Ovary (tissue), 9 donors: Measurements from ENCODE around the gene UNC93B1. TPM values are rescaled to one million over a fixed set of nuclear protein-coding genes. Genes with fewer than 3 reads are reported as not detected.

ENCODE experiments used
- DNase-seq, 5 donors: peaks; one replicate each; pipeline ENCODE4 v3.0.0-alpha.2; 2019 to 2020
- H3K27ac ChIP-seq, 2 donors: fragments of 200-600 bp; one replicate each; pipeline versions ENCODE4 v1.5.1 to v1.8.0; 2019 to 2022
- H3K27me3 ChIP-seq: fragments of 200-600 bp; one replicate; pipeline ENCODE4 v1.8.0; 2022
- H3K36me3 ChIP-seq: fragments of 200-600 bp; sonication (generic); one replicate; pipeline ENCODE4 v1.5.1; 2019
- H3K4me1 ChIP-seq: one replicate; pipeline ENCODE4 v1.8.1; 2013; ENCODE audit warnings: mild to moderate bottlenecking, moderate library complexity; ENCODE audit not compliant: insufficient read depth
- H3K4me3 ChIP-seq: fragments of 200-600 bp; sonication (generic); one replicate; pipeline ENCODE4 v1.5.1; 2017
- H3K9me3 ChIP-seq, 2 donors: fragments of 200-600 bp in 1 of 2; sonication (generic) in 1 of 2; one replicate each; pipeline versions ENCODE4 v1.5.1 to v1.8.1; 2013 to 2019; ENCODE audit warnings: mild to moderate bottlenecking in 1 of 2, moderate library complexity in 1 of 2
- EP300 ChIP-seq: sonication (generic); formaldehyde crosslinking; IDR thresholded peaks from one replicate; pipeline ENCODE4 v1.6.1; 2017; ENCODE audit warnings: antibody characterized with exemption
- POLR2A ChIP-seq: fragments of 450-650 bp; IDR thresholded peaks from one replicate; pipeline ENCODE4 v1.6.1; 2017; ENCODE audit warnings: antibody characterized with exemption, mild to moderate bottlenecking, moderate library complexity
- WGBS, 3 donors: extraction: QIAGEN DNeasy Blood & Tissue Kit in 1 of 3; methylation state at CpG; one replicate each; pipeline versions ENCODE4 v1.1.5 to v1.1.7; 2013 to 2017; 5-methylcytosine and 5-hydroxymethylcytosine counted together
- intact Hi-C, 4 donors: fragments of 100-400 bp; cut with DNase I; formaldehyde crosslinking; loops; one replicate each; pipeline versions ENCODE4 v1.11.0 to v1.15.1; 2022 to 2023
- polyA plus RNA-seq, 2 donors: library from polyadenylated mRNA; stranded (reverse); fragments of 200-250 nt in 1 of 2; fragments of 350-450 nt in 1 of 2; fragmentation: Illumina TruSeq in 1 of 2; extraction: RNeasy Lipid Tissue Mini Kit (QIAGEN cat#74804) in 1 of 2; gene quantifications; one replicate each; pipeline ENCODE4 v1.2.3, GENCODE V29; 2013 to 2014
- total RNA-seq, 7 donors: library from RNA; depleted of rRNA in 2 of 7; stranded (reverse); fragments of >200 nt in 2 of 7; fragmentation: NEBNext Ultra II Directional in 3 of 7; extraction: Animal tissue kit (Norgen Biotek cat#: 25700) in 3 of 7; gene quantifications; one replicate each; pipeline versions ENCODE4 v1.1.0 to v1.2.4, GENCODE V29; 2016 to 2023
- TF ChIP-seq, protein P1 (sequence below), 3 donors: fragments of 450-650 bp in 2 of 3; fragments of 200-600 bp in 1 of 3; IDR thresholded peaks; one replicate each; pipeline versions ENCODE4 v1.5.1 to v1.8.0; 2016 to 2022; ENCODE audit warnings: antibody characterized with exemption in 3 of 3, mild to moderate bottlenecking in 1 of 3
- donor health status: DM: no; HTN: no; CAD: no; lungs with moderate emphysema.
- donor health status: DM: no; HTN: no; CAD: no.
- donor health status: Bipolar disorder and iron deficiency.
- donor health status: DM: yes; HTN: yes; CAD: no.
- donor health status: DM: no; HTN: no; CAD: no.
- donor health status: DM: yes; HTN: yes; CAD: no.

UNC93B1 gene
- total and polyA plus RNA-seq, 9 donors, result 9.0 to 39.6 (median 12.0) TPM

DNA sequence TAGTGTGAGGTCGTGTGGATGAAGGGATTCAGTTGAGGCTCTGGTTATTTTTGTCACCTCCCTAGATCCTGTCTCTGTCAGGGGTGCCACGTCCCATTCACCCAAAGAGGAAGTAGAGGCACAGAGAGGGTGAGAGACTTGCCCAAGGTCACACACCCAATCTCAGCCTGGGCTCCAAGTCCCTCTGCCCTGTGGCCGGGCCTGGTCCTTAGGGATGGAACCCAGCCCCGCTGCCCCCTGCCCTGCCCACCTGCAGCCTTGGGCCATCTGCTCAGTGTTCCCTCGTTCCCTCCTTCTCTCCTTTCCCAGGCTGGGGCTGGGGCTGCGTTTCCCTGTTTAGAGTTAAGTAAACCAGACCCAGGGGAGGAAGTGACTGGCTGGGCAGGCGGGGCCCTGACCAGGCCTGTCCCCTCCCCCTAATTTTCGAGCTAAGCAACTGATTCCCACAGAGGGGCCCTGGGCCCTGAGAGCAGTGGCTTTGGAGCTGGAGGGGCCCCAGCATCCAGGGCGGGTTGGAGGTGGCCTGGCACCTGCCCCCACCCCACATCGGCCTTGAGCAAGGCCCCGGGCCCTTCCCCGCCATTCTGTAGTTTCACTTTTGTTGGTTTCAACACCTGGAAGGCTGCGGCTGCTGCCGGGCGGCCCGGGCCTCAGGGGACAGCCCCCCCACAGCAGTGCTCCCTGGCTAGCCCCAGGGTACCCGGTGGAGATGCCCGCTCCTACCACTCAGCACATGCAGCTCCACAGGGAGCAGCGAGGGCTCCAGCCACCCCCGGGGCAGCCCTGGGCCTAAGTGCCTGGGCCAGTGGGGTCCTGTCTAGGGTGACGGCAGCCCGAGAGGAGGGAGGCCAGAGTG, 36.4 kb upstream of the UNC93B1 start:
- peak; percentile 61 to 73 (median 70) for DNase-seq

DNA sequence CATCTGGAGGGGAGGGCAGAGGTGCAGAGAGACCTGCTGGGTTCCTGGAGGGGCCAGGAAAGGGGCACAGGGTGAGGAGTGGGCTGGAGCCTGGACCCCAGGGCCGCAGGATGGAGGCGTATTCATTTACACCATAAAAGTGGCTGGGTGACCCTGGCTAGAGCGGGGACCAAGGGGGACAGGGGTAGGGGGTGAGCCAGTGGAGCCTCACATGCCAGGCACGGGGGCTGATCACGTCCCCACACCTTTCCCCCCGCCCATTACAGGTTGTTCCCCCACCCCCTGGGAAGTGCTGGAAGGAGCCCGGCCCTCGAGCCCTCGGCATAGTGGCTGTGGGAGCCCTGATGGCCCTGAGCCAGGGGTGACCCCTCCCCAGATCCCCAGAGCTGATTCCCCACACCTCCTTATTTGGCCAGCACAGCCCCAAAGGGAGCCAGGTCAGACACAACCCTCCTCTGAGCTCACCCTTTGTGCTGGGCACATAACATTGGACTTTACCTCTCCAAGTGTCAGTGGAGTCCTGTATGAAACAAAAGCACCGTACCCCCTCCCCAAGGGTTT, 35.7 kb upstream of the UNC93B1 start:
- intact Hi-C loops, result loop anchor here (5.0 to 10.0 kb wide), 5 partner anchors 55 to 165 kb away; partner anchors contain the start of gene CHKA (in 1 of the 4)
- H3K4me1 ChIP-seq, result peaks cover 14% of the 10 kb centered on the region

More for the DNA sequence above, 36.4 kb upstream of the UNC93B1 start:
- no peaks in the 10 kb centered on the region for H3K27me3 ChIP-seq
- 10 to 12% (median 11%) methylated on average over 17 to 22 of the region's 22 CpGs for WGBS, 3 donors
- TF ChIP-seq POLR2A, result peak; percentile 12
- TF ChIP-seq, protein P1, sequence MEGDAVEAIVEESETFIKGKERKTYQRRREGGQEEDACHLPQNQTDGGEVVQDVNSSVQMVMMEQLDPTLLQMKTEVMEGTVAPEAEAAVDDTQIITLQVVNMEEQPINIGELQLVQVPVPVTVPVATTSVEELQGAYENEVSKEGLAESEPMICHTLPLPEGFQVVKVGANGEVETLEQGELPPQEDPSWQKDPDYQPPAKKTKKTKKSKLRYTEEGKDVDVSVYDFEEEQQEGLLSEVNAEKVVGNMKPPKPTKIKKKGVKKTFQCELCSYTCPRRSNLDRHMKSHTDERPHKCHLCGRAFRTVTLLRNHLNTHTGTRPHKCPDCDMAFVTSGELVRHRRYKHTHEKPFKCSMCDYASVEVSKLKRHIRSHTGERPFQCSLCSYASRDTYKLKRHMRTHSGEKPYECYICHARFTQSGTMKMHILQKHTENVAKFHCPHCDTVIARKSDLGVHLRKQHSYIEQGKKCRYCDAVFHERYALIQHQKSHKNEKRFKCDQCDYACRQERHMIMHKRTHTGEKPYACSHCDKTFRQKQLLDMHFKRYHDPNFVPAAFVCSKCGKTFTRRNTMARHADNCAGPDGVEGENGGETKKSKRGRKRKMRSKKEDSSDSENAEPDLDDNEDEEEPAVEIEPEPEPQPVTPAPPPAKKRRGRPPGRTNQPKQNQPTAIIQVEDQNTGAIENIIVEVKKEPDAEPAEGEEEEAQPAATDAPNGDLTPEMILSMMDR (IDR thresholded peaks at IDR 0.05), result no peak
- H3K27ac ChIP-seq, result peak overlapping the region; percentile 70 to 84
- intact Hi-C loops, result loop anchor here in 3 of 4 donors (10.0 kb wide), 3 partner anchors 54 to 164 kb away; no protein-coding TSS in a partner anchor
- H3K4me1 ChIP-seq, result peaks cover 14% of the 10 kb centered on the region
- H3K9me3 ChIP-seq, result no peaks in the 10 kb centered on the region
- H3K4me3 ChIP-seq, result peak overlapping the region; percentile 72
- H3K36me3 ChIP-seq, result no peaks in the 10 kb centered on the region

DNA sequence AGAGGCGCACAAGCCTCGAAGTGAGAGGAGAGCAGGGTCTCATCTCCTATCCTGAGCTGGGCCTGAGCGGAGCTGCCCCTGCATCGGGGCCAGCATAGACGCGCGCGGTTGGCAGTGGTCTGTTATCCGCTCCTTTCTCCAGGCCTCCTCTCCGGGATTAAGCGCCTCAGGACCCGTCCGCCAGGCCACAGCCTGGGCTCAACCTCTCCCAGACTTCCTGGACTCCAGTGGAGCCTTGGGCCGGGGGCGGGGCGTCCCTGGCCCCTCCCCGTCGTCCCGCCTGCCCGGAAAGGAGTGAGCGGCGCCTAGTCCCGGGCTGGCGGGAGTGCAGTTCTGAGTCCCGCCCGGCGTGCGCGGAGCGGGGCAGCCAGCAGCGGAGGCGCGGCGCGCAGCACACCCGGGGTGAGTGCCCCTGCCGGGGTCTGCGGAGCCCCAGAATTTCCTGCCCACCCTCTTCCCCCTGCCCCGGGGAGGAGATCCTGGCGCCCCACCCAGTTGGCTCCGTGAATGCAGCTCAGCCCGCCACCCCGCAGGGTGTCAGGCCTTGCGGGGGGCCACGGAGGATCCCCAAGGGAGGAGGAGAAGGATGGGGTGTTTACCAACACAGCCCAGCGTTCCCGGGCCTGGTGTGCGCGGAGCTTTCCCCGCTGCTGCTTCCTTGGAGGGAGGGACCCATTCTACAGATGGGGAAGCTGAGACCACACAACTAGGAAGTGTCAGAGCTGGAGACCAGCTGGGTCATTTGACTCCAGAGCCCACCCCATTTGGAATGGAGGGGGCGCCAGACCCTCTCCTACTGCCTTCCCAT, 35.0 kb upstream of the UNC93B1 start, which contains the start of gene TCIRG1:
TSS of gene TCIRG1 (plus strand) at position 308 of the 808 bp plus-strand sequence. CDS start 2,247 bp downstream, outside the sequence.
- H3K4me3 ChIP-seq, result peak within 1 kb of the TSS; percentile 72

More for the DNA sequence above, 35.7 kb upstream of the UNC93B1 start:
- H3K4me3 ChIP-seq, result peak overlapping the region; percentile 72
- H3K9me3 ChIP-seq, result no peaks in the 10 kb centered on the region
- peak overlapping the region; percentile 70 to 84 for H3K27ac ChIP-seq
- TF ChIP-seq, protein P1 (IDR thresholded peaks at IDR 0.05), result no peak
- TF ChIP-seq EP300 (no peak), POLR2A (no peak)
- peak in 3 of 5 donors; percentile 40 to 63 (median 60) for DNase-seq
- 37 to 51% (median 43%) methylated on average over 8 to 10 of the region's 10 CpGs for WGBS, 3 donors
- H3K36me3 ChIP-seq, result no peaks in the 10 kb centered on the region
- no peaks in the 10 kb centered on the region for H3K27me3 ChIP-seq

More for the DNA sequence above, 35.0 kb upstream of the UNC93B1 start, which contains the start of gene TCIRG1:
- TF ChIP-seq POLR2A (peak; percentile 90), EP300 (no peak)
- TF ChIP-seq, protein P1 (IDR thresholded peaks at IDR 0.05), result peak in 1 of 3 donors; percentile 58
- Histone ChIP-seq H3K9me3 (no peaks in the 10 kb centered on the region), H3K36me3 (no peaks in the 10 kb centered on the region), H3K27me3 (no peaks in the 10 kb centered on the region), H3K27ac (peak within 1 kb of the TSS; percentile 70 to 84), H3K4me1 (peaks cover 14% of the 10 kb centered on the region)
- intact Hi-C loops, result loop anchor here in 3 of 4 donors (5.0 to 10.0 kb wide), 3 partner anchors 78 to 166 kb away; partner anchors contain the start of gene CHKA (in 1 of the 3)
- DNase-seq, result peak; percentile 88 to 91 (median 89)
- WGBS, 3 donors, result 3 to 6% (median 4%) methylated on average over 26 to 51 of the region's 51 CpGs
